ENCODE data around the gene ALG8.
"Not testable (repeated sequence)": the region's sequence is repeated elsewhere in the genome, so short reads cannot be mapped to it uniquely, and the experiment has no call there.

ALG8 gene

DNA sequence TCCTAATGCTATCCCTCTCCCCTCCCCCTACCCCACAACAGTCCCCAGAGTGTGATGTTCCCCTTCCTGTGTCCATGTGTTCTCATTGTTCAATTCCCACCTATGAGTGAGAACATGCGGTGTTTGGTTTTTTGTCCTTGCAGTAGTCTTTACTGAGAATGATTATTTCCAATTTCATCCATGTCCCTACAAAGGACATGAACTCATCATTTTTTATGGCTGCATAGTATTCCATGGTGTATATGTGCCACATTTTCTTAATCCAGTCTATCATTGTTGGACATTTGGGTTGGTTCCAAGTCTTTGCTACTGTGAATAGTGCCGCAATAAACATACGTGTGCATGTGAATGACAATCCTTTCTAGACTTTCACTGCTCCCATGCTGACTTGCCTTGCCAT lies 36.4 kb upstream of the ALG8 start:
- not testable (repeated sequence) for H3K27ac ChIP-seq (ENCODE audit: insufficient read depth, low read length, poor library complexity, severe bottlenecking); H3K27me3 ChIP-seq (replicated peaks; ENCODE audit: control insufficient read depth, insufficient read depth, low read length, poor library complexity, severe bottlenecking); H3K9me3 ChIP-seq (ENCODE audit: control insufficient read depth, low read length); H3K4me1 ChIP-seq (ENCODE audit: control insufficient read depth, insufficient read depth, low read length, poor library complexity, severe bottlenecking); DNase-seq; H3K4me3 ChIP-seq (ENCODE audit: insufficient read depth, low read depth, low read length, poor library complexity, severe bottlenecking)
- H3K36me3 ChIP-seq (ENCODE audit: control insufficient read depth, insufficient read depth, low read length), result peaks cover 15% of the 10 kb centered on the region

DNA sequence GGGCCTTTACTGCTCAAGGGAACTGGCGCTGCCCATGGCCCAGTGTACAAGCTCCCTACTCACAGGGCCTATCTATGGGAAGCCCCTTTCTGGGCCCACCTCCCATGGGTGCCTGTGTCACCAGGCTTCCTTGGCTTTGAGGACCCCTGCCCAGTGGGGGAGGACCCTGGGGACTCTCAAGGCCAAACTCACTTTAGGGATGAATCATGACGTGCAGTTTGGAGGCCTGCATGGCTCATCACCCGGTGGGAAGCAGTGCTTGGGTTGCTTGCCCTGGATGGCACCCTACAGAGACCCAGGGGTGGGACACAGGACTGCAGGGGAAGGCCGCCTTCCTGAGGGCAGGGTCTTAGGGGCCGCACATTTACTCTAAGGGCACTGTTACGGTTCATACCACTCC lies 32.5 kb upstream of the ALG8 start:
- Histone ChIP-seq H3K36me3 (ENCODE audit: control insufficient read depth, insufficient read depth, low read length) (peaks cover 15% of the 10 kb centered on the region), H3K4me1 (ENCODE audit: control insufficient read depth, insufficient read depth, low read length, poor library complexity, severe bottlenecking) (no peaks in the 10 kb centered on the region), H3K27ac (ENCODE audit: insufficient read depth, low read length, poor library complexity, severe bottlenecking) (no peak overlapping the region), H3K27me3 (replicated peaks; ENCODE audit: control insufficient read depth, insufficient read depth, low read length, poor library complexity, severe bottlenecking) (no peaks in the 10 kb centered on the region), H3K4me3 (ENCODE audit: insufficient read depth, low read depth, low read length, poor library complexity, severe bottlenecking) (no peak overlapping the region), H3K9me3 (ENCODE audit: control insufficient read depth, low read length) (no peaks in the 10 kb centered on the region)
- DNase-seq, result no peak

DNA sequence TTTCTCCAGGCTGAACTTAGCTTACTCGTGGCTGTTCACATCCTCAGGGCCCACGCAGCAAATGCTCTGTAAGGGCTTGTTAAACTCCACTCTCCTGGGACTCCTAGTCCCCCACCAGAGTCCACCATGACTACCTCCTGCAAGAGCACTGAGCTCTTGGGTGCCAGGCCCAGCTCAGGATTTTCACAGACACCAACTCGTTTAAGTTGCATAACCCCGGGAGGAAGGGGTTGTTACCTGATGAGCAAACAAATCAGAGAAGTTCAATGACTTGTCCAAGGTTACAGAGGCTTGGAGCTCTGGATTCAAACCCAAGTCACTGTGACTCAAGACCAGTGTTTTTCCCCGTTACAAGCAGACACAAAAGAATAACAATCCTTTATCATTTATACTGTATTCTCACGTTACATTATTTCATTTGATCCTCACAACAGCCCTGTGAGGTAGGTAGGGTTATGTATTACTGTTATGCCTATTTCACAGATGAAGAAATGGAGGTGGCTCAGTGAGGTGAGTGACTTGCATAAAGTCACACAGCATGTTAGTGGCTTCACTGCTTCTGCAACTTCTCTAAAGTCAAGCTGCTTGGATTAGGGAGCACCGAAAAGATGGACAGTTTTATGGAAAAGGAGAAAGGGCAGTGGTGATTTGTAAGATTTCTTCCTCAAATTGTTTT lies 31.6 kb upstream of the ALG8 start:
- H3K9me3 ChIP-seq (ENCODE audit: control insufficient read depth, low read length), result no peaks in the 10 kb centered on the region
- no peak for DNase-seq
- H3K27ac ChIP-seq (ENCODE audit: insufficient read depth, low read length, poor library complexity, severe bottlenecking), result no peak overlapping the region
- H3K4me3 ChIP-seq (ENCODE audit: insufficient read depth, low read depth, low read length, poor library complexity, severe bottlenecking), result no peak overlapping the region
- no peaks in the 10 kb centered on the region for H3K4me1 ChIP-seq (ENCODE audit: control insufficient read depth, insufficient read depth, low read length, poor library complexity, severe bottlenecking)
- H3K36me3 ChIP-seq (ENCODE audit: control insufficient read depth, insufficient read depth, low read length), result peaks cover 15% of the 10 kb centered on the region
- H3K27me3 ChIP-seq (replicated peaks; ENCODE audit: control insufficient read depth, insufficient read depth, low read length, poor library complexity, severe bottlenecking), result no peaks in the 10 kb centered on the region

DNA sequence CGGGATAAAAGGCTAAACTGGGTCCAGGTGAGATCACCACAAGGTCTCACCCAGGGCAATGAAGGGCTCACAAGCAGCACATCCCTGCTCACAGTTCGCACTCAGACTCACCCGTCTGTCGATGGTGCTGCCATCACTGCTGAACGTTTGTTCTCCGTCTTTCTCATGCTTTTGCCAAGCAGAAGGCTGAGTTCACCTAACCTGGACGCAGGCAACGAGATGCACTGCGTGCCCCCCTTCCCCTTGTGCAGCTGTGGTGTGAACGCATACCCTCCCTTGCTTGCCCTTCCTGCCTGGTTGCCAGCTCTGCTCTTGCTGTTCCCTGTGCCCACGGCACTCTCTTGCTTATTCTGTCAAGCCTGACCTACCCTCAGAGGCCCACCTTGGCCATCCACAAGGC lies 31.0 kb upstream of the ALG8 start:
- Histone ChIP-seq H3K36me3 (ENCODE audit: control insufficient read depth, insufficient read depth, low read length) (peaks cover 15% of the 10 kb centered on the region), H3K4me1 (ENCODE audit: control insufficient read depth, insufficient read depth, low read length, poor library complexity, severe bottlenecking) (no peaks in the 10 kb centered on the region), H3K9me3 (ENCODE audit: control insufficient read depth, low read length) (no peaks in the 10 kb centered on the region), H3K27me3 (replicated peaks; ENCODE audit: control insufficient read depth, insufficient read depth, low read length, poor library complexity, severe bottlenecking) (no peaks in the 10 kb centered on the region), H3K27ac (ENCODE audit: insufficient read depth, low read length, poor library complexity, severe bottlenecking) (no peak overlapping the region), H3K4me3 (ENCODE audit: insufficient read depth, low read depth, low read length, poor library complexity, severe bottlenecking) (no peak overlapping the region)
- no peak for DNase-seq

DNA sequence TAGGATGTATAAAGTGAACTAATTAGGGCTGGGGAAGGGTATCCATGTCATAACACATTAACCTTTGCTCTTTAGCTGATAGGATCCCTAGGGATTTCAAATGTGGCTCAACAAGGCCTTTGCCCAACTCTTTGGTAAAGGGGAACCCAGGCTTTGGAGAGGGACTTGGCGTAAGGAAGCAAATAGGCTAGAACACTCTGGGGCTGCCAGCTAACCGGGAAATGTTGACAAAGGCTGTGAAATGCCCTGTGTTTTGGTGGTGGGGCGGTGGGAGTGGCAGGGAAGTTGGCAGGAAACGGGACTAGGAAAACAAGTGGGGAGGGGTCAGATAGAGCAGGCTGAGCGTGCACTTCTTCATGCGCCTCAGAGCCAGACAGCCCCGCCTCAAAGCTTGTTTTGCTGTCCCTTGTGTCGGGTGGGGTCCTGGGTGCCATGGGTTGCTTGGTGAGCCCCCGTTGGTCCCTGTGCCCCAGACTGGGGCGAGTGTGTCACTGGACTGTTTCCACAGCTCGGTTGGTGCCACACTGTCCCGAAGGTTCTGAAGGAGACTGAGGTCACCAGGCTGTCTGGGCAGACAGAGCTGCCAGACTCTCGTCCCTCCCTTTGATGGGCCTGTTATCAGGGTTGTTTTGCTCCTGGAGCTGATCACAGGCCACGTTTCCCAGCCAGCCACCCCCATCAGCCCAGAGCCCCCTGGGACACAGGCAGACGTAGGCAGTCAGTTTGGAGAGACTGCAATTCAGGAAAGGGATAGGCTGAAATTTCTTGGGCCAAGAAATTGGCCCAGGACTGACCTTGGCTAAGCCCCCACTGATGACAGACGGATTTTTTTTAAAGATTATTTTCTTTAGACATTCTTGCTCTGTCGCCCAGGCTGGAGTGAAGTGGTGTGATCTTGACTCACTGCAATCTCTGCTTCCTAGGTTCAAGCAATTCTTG lies 29.4 kb upstream of the ALG8 start:
- H3K27ac ChIP-seq (ENCODE audit: insufficient read depth, low read length, poor library complexity, severe bottlenecking), result no peak overlapping the region
- H3K4me1 ChIP-seq (ENCODE audit: control insufficient read depth, insufficient read depth, low read length, poor library complexity, severe bottlenecking), result no peaks in the 10 kb centered on the region
- H3K36me3 ChIP-seq (ENCODE audit: control insufficient read depth, insufficient read depth, low read length), result peaks cover 10% of the 10 kb centered on the region
- no peak overlapping the region for H3K4me3 ChIP-seq (ENCODE audit: insufficient read depth, low read depth, low read length, poor library complexity, severe bottlenecking)
- no peak for DNase-seq
- H3K27me3 ChIP-seq (replicated peaks; ENCODE audit: control insufficient read depth, insufficient read depth, low read length, poor library complexity, severe bottlenecking), result no peaks in the 10 kb centered on the region
- H3K9me3 ChIP-seq (ENCODE audit: control insufficient read depth, low read length), result no peaks in the 10 kb centered on the region

DNA sequence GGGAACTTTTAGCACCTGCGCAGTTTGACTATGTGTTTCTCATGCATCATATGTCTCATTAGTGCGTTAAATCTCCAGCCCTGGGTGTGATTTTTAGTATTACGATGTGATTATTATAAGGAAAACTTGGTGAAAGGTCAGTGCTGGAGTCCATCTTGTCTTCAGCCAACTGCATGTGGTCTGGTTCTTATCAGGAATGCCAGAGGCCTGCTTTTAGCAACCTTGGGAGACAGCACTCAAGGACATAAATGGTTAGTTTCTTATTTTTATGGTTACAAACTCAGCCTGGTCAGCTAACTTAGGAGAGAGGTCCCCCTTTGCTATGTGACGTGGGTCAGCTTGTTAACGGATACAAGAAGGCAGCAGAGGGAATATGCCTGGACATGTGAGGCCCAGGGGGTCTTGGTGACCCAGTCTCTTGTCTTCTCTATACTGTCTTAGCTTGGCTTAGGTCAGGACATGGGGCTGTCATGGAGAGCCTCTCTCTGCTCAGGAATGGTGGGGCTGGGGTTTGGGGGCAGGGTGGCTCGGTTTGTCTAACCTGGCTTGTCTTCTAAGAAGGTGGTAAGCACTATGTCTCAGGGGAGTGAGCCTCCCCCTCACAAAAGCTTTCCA lies 27.5 kb upstream of the ALG8 start:
- Histone ChIP-seq H3K27ac (ENCODE audit: insufficient read depth, low read length, poor library complexity, severe bottlenecking) (no peak overlapping the region), H3K4me1 (ENCODE audit: control insufficient read depth, insufficient read depth, low read length, poor library complexity, severe bottlenecking) (no peaks in the 10 kb centered on the region), H3K9me3 (ENCODE audit: control insufficient read depth, low read length) (no peaks in the 10 kb centered on the region), H3K4me3 (ENCODE audit: insufficient read depth, low read depth, low read length, poor library complexity, severe bottlenecking) (no peak overlapping the region), H3K36me3 (ENCODE audit: control insufficient read depth, insufficient read depth, low read length) (no peaks in the 10 kb centered on the region), H3K27me3 (replicated peaks; ENCODE audit: control insufficient read depth, insufficient read depth, low read length, poor library complexity, severe bottlenecking) (no peaks in the 10 kb centered on the region)
- no peak for DNase-seq

DNA sequence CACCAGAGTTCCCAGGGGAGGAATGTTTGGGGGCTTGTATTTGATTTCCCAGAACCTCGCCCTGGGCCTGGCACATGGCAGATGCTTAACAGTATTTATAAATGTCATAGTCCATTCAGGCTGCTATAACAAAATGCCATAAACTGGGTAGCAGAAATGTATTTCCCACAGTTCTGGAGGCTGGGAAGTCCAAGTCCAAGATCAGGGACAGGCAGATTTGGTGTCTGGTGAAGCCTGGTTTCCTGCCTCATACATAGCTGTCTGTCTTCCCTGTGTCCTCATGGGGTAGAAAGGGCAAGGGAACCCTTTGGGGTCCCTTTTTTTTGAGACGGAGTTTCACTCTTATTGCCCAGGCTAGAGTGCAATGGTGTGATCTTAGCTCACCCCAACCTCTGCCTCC lies 25.0 kb upstream of the ALG8 start:
- Histone ChIP-seq H3K27me3 (replicated peaks; ENCODE audit: control insufficient read depth, insufficient read depth, low read length, poor library complexity, severe bottlenecking) (no peaks in the 10 kb centered on the region), H3K27ac (ENCODE audit: insufficient read depth, low read length, poor library complexity, severe bottlenecking) (no peak overlapping the region), H3K9me3 (ENCODE audit: control insufficient read depth, low read length) (no peaks in the 10 kb centered on the region), H3K4me3 (ENCODE audit: insufficient read depth, low read depth, low read length, poor library complexity, severe bottlenecking) (no peak overlapping the region), H3K36me3 (ENCODE audit: control insufficient read depth, insufficient read depth, low read length) (no peaks in the 10 kb centered on the region), H3K4me1 (ENCODE audit: control insufficient read depth, insufficient read depth, low read length, poor library complexity, severe bottlenecking) (no peaks in the 10 kb centered on the region)
- DNase-seq, result no peak

DNA sequence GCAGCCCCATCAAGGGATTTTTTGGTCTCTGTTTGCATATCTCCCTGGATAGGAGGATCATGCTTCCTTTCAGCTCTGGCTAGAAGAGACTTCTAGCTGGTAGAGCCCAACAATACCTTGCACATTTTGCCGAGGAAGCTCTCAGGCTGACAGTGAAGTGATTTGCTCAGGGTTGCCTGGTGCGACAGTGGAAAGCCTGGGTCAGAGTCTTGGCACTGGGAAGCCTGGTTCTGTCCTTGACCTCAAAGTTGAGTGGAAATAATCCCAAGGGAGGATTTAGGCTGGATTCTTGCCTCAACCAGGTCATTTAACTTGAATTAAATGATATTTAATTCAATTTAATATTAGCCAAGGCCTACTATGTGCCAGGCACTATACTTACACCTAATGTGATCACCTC lies 24.4 kb upstream of the ALG8 start:
- H3K4me3 ChIP-seq (ENCODE audit: insufficient read depth, low read depth, low read length, poor library complexity, severe bottlenecking), result no peak overlapping the region
- no peaks in the 10 kb centered on the region for H3K9me3 ChIP-seq (ENCODE audit: control insufficient read depth, low read length)
- no peak overlapping the region for H3K27ac ChIP-seq (ENCODE audit: insufficient read depth, low read length, poor library complexity, severe bottlenecking)
- H3K27me3 ChIP-seq (replicated peaks; ENCODE audit: control insufficient read depth, insufficient read depth, low read length, poor library complexity, severe bottlenecking), result no peaks in the 10 kb centered on the region
- DNase-seq, result no peak
- no peaks in the 10 kb centered on the region for H3K4me1 ChIP-seq (ENCODE audit: control insufficient read depth, insufficient read depth, low read length, poor library complexity, severe bottlenecking)
- H3K36me3 ChIP-seq (ENCODE audit: control insufficient read depth, insufficient read depth, low read length), result no peaks in the 10 kb centered on the region

DNA sequence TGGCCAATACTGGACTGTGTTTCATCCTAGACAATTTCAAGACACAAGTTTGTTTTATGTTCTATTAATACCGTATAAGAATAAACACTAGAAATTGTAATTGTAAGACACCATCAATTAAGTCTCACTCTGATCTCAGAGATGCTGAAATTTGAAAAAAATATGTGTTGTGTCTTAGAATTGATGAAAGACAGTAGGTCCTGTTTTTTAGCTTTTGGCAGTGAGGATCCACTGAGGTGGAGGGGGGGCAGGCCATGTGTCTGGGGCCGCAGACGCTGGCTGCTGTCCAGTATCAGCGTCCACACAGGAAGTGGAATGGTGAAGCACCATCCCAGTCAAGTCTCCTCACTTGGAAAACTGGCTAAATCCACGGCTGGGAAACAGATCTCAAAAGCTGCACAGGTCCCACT lies 22.5 kb upstream of the ALG8 start:
- no peaks in the 10 kb centered on the region for H3K36me3 ChIP-seq (ENCODE audit: control insufficient read depth, insufficient read depth, low read length)
- no peaks in the 10 kb centered on the region for H3K9me3 ChIP-seq (ENCODE audit: control insufficient read depth, low read length)
- H3K4me1 ChIP-seq (ENCODE audit: control insufficient read depth, insufficient read depth, low read length, poor library complexity, severe bottlenecking), result no peaks in the 10 kb centered on the region
- DNase-seq, result no peak
- H3K27ac ChIP-seq (ENCODE audit: insufficient read depth, low read length, poor library complexity, severe bottlenecking), result no peak overlapping the region
- no peaks in the 10 kb centered on the region for H3K27me3 ChIP-seq (replicated peaks; ENCODE audit: control insufficient read depth, insufficient read depth, low read length, poor library complexity, severe bottlenecking)
- no peak overlapping the region for H3K4me3 ChIP-seq (ENCODE audit: insufficient read depth, low read depth, low read length, poor library complexity, severe bottlenecking)

DNA sequence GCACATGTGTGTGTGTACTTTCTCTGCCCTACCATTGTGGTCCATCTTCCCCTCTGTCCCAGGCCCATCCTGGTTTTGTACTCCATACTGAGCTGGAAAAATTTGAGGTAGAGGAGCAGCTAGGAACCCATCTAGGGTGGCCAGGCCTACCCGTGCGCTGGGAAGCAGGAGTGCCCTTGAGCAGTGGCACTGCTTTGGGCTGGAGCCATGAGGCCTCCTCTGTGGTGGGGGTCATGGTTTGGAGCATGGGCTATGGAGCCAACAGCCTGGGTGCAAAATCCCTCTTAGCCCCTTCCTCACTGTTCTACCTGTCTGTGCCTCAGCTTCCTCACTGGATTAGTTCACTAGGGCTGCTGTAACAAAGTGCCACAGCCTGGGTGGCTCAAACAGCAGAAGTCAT lies 21.9 kb upstream of the ALG8 start:
- DNase-seq, result no peak
- H3K4me3 ChIP-seq (ENCODE audit: insufficient read depth, low read depth, low read length, poor library complexity, severe bottlenecking), result no peak overlapping the region
- no peaks in the 10 kb centered on the region for H3K27me3 ChIP-seq (replicated peaks; ENCODE audit: control insufficient read depth, insufficient read depth, low read length, poor library complexity, severe bottlenecking)
- no peaks in the 10 kb centered on the region for H3K36me3 ChIP-seq (ENCODE audit: control insufficient read depth, insufficient read depth, low read length)
- H3K27ac ChIP-seq (ENCODE audit: insufficient read depth, low read length, poor library complexity, severe bottlenecking), result no peak overlapping the region
- H3K9me3 ChIP-seq (ENCODE audit: control insufficient read depth, low read length), result no peaks in the 10 kb centered on the region
- no peaks in the 10 kb centered on the region for H3K4me1 ChIP-seq (ENCODE audit: control insufficient read depth, insufficient read depth, low read length, poor library complexity, severe bottlenecking)

All from effector memory CD4-positive, alpha-beta T cell (primary cell).